Hypothalamus (tissue), 51 donors: ENCODE measurements around the gene NANOS3.
"Not testable (repeated sequence)": the region's sequence is repeated elsewhere in the genome, so short reads cannot be mapped to it uniquely, and the experiment has no call there.

Experiments
- DNase-seq, 51 donors: peaks; one replicate each; lab custom pipeline; 2025; lab: John Stamatoyannopoulos, UW

Gene NANOS3

GRCh38 chr19:13842291-13843103 is 34.4 kb upstream of the NANOS3 start:
- peak in 36 of 51 donors; percentile 16 to 78 (median 54) for DNase-seq

GRCh38 chr19:13843104-13843921 is 33.6 kb upstream of the NANOS3 start:
- peak in 10 of 51 donors; percentile 12 to 42 (median 32) for DNase-seq

DNA sequence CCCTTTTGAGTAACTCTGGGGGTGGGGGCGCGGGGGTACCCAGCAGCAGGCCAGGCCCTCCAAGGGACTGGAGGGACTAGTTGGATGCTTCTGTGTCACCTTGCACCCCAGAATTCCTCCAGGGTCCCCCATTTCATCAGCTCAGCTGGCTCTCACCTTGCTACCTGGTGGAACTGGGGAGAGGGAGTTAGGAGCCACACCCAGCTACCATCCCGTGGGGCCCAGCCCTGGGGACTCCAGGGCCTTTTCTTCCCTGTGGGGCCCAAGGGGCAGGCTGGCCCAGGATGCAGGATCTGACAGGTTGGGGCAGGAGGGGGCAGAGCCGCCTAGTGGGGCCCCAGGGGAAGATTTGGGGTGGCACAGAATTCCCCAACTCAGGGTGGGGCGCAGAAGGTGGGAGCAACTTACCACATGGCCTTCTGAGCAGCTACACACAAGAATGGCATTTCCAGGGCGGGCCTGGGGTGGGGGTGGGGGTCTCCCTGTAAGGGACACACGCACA is 32.8 kb upstream of the NANOS3 start:
- DNase-seq, result no peak

GRCh38 chr19:13846557-13847406 is 30.2 kb upstream of the NANOS3 start:
- DNase-seq, result peak in 49 of 51 donors; percentile 32 to 96 (median 69)

- DNase-seq, result peak in 49 of 51 donors; percentile 31 to 89 (median 68)
These were observed 29.3 kb upstream of the NANOS3 start for GRCh38 chr19:13847407-13848339.

DNA sequence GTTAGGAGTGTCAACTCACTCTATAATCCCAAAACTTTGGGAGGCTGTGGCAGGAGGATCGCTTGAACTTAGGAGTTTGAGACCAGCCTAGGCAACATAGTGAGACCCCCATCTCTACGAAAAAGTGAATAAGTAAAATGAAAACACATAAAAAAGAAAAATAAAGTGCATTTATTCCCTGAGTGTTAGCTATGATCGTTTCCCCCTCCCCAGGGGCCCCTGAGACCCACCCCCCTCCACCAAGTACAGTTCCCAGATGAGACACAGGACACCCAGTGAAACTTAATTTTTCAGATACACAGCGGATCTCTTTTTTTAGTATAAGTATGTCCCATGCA is 28.6 kb upstream of the NANOS3 start:
- no peak for DNase-seq

DNA sequence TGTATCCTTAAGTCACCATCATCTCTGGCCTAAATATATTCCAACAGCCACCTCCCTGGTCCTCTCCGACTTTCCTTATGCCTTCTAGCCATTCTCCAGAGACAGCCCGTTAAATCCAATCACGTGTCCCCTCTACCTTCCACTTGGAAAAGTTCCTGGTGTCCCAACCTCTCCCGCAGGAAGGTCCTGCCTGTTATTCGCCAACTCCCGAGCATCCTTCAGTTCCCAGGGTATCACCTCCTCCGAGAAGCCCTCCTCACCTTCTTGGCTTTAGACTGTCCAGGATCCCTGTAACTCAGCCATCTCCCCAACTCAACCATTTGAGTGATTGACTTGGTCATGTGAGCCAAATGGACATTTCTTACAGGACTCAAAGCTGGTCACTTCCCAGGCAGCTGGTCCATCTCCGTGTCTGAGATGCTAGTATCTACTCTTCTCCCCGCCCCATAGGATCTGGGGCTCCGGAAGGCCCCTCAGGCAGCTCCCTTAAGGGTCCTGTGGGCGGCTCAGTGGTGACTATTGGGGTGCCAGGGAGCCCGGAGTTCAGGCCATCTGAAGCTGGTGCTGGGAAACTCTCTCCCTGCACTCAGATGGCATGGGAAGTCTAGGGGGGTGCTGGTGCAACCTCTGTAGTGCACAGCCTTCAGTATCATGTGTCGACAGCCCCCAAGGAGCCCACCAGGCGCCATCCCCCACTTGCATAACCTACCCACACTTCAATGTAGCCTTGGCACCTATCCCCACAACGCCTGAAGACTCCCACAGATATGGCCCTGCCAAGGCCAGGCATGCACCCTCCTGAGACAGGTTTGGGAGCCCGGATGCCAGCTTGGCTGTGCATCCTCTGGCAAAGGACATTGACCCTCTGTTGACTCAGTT is 27.9 kb upstream of the NANOS3 start:
- DNase-seq, result no peak

GRCh38 chr19:13849991-13850909 is 26.7 kb upstream of the NANOS3 start:
- DNase-seq, result peak in 47 of 51 donors; percentile 24 to 89 (median 61)

DNA sequence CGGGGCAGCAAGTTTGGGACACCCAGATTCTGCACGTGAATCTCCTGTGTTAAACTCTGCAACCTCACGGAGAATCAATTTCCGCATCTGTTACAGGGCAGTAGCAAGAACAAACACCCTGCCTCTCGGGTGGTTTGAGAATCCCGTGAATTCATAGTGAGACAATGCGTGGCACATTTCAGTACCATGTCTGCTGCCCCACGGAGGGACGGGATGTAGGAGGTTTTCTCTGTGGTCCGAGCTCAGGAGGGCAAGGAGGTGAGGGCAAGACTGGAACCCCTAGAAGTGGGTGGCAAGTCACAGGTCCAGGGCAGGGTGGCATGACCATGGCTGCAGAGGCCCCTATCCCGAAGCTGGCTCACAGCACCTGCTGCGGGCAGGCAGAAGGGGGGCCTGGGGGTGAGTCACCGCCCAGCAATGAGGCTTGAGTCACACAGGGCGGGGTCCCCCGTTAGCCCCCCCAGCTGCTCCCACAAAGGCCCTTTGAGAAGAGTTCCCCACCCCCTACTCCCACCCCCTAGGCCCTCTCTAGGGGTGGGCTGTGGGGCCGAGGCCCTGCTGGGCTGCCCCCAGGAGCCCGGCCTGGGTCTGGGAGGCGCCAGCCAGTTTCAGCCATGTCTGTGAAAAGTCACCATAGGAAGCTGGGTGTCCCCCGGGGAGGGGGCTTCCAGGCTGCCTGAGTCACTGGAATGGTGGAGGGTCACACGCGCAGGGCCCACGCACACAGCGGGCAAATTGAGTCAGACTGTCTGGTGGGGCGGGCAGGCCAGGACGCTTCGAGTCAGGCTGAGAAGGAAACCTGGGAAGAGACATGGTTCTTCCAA is 25.8 kb upstream of the NANOS3 start:
- DNase-seq, result peak in 40 of 51 donors; percentile 14 to 87 (median 60)

DNA sequence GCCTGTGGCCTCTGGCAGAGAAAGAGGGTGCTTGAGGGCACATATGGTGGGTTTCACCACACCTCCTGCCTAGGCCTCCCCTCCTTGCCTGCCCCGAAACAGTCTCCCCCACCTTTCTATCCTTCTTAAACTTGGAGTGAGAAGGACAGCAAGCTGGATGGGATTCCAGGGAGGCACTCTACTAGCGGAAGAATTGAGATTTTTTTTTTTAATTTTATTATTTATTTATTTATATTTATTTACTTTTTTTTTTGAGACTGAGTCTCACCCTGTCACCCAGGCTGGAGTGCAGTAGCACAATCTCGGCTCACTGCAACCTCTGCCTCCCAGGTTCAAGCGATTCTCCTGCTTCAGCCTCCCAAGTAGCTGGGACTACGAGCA is 25.2 kb upstream of the NANOS3 start:
- not testable (repeated sequence) for DNase-seq

GRCh38 chr19:13852171-13852707 is 24.7 kb upstream of the NANOS3 start:
- DNase-seq, result not testable (repeated sequence)

GRCh38 chr19:13856497-13856896 is 20.4 kb upstream of the NANOS3 start:
- DNase-seq, result no peak

GRCh38 chr19:13859361-13859880 is 17.5 kb upstream of the NANOS3 start:
- peak in 1 of 51 donors; percentile 5 for DNase-seq

GRCh38 chr19:13860679-13861391 is 16.1 kb upstream of the NANOS3 start:
- DNase-seq, result no peak

DNA sequence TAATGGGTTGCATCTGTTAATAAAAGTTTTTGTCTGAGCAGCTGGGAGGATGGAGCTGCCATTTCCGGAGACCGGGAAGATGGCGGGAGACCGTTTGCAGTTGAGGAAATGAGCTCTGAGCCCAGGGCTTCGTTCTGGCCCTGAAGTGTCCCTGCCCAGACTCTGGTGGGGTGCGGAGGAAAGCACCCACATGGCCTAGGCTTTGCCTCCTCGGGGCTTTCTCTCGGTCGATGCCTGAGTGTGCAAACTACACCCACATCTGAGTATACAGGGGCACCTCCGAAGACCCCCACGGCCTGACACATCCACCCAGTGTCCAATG is 15.6 kb upstream of the NANOS3 start:
- no peak for DNase-seq
